Measurements from ENCODE around the gene GRPEL1. TPM values are rescaled to one million over a fixed set of nuclear protein-coding genes. Genes with fewer than 3 reads are reported as not detected.
A peak's percentile ranks its signal among the peaks of the same experiment; 100 is the strongest.

Gene GRPEL1
- total and polyA plus RNA-seq, 2 of the 8 experiments (the other 6 are each of a cell fraction or from before 2014, with no cell fraction given) = 13.5 to 39.9 TPM

DNA sequence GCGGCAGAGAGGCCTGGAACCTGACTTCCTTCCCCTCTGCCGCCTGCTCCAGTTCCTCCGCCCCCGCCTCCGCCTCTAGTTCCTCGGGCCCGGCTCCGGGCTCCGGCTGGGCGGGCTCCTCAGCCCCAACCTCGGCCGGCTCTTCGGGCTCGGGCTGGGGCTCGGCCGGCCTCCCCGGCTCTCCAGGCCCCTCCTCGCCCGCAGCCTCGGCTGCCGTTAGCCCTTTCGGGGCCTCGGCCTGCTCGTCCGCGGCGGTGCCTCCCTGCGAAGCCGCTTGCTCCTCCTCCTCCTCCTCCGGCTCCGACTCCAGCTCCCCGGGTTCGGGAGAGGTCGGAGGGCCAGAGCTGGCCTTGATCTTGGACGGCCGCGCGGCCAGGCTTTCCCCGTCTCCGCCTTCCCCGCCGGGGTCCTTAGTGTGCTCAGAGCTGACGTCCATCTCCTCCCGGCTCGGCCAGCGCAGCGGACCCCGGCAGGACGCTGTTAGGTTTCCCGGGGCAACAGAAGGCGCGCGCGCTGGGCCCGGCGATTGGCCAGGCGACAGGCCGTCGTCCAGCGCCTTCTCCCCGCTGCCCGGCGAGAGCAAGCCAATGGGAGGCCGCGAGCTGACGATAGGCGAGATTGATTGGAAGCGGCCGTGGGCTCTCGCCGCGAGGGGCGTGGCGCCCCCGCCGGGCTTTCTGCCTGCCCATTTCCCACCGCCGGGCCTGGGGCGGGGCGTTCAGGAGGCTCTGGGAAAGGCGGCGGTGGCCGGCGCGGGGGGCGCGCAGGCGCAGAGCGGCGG lies 25.2 kb downstream of the GRPEL1 start:
- POLR2A ChIA-PET (ENCODE audit: partially characterized antibody) = interaction anchor here (0.7 to 5.5 kb wide), 6 partner anchors 15 to 55 kb away, joined by 3 to 36 read pairs (median 4); partner anchors contain the start of gene GRPEL1
- H3K27me3 ChIP-seq (replicated peaks in 1 of 4; ENCODE audit: control insufficient read depth in 3 of 4, extremely low read depth in 1 of 4, insufficient read depth in 3 of 4, low read length in 3 of 4) = peaks cover 11 to 29% (median 20%) of the 10 kb centered on the region in 4 experiments
- H3K9me3 ChIP-seq (ENCODE audit: insufficient read depth in 2 of 2, low read depth in 1 of 2, low read length in 1 of 2) = no peaks in the 10 kb centered on the region
- TF ChIP-seq HDAC2 (IDR thresholded peaks at IDR 0.05; ENCODE audit: borderline replicate concordance in 1 of 2, low read depth in 2 of 2, low read length in 2 of 2) (0 out of 4 replicates have a peak, but pooled peaks of 1 of the 2 experiments have one; percentile 30), KDM4A (IDR thresholded peaks at IDR 0.05; ENCODE audit: low read depth, low read length, severe bottlenecking) (peak; percentile 65), TBP (IDR thresholded peaks at IDR 0.05; ENCODE audit: low read depth, low read length) (no peak), TCF12 (IDR thresholded peaks at IDR 0.05; ENCODE audit: low read depth, low read length) (no peak), E2F6 (IDR thresholded peaks at IDR 0.05) (peak; percentile 78), NRF1 (IDR thresholded peaks at IDR 0.05; ENCODE audit: low read depth, low read length) (peak; percentile 72), EGR1 (IDR thresholded peaks at IDR 0.05; ENCODE audit: borderline replicate concordance, low read depth, low read length) (peak; percentile 59; the same call in 1 of the 2 replicates), CREB1 (IDR thresholded peaks at IDR 0.05) (peak; percentile 59), SIN3A (conservative IDR thresholded peaks at IDR 0.05 in 1 of 2, IDR thresholded peaks at IDR 0.05 in 1 of 2; ENCODE audit: low read depth in 1 of 2, low read length in 2 of 2) (peak; percentile 84 to 98; a peak in 3 of 4 replicates), CBX5 (IDR thresholded peaks at IDR 0.05; ENCODE audit: low read depth, low read length) (no peak)

More for the DNA sequence above, 25.2 kb downstream of the GRPEL1 start:
- H3K23me2 ChIP-seq (ENCODE audit: low read depth, low read length) = peaks cover 13% of the 10 kb centered on the region; the same call in 1 of the 2 replicates
- H3K4ac ChIP-seq (replicated peaks; ENCODE audit: insufficient read length, low read depth, low read length) = no peak overlapping the region
- no peak overlapping the region for H2BK12ac ChIP-seq (ENCODE audit: low read depth, low read length)
- H3K4me2 ChIP-seq (ENCODE audit: insufficient read depth in 1 of 2, low read depth in 2 of 2, low read length in 2 of 2) = peak overlapping the region; percentile 71 to 98
- H2BK20ac ChIP-seq (ENCODE audit: low read length) = no peak overlapping the region
- H4K8ac ChIP-seq (ENCODE audit: extremely low read depth, insufficient read depth, low read length) = peak overlapping the region; percentile 51
- no peak for FAIRE-seq
- no peak overlapping the region for H2BK5ac ChIP-seq (ENCODE audit: low read depth, low read length)
- WGBS, 2 experiments (ENCODE audit: extremely low coverage in 1 of 2, insufficient coverage in 1 of 2, insufficient read length in 1 of 2, insufficient replicate concordance in 2 of 2, low coverage in 1 of 2, low lambda C conversion rate in 2 of 2, missing lambda C conversion rate in 1 of 2) = 2% methylated on average over 53 of the region's 90 CpGs; no CpG with 5 or more reads in 1 of the 2 experiments
- peak overlapping the region in 1 of 4 experiments; percentile 95; a peak in 1 of 7 replicates for H3K9ac ChIP-seq (replicated peaks in 1 of 4; ENCODE audit: extremely low read depth in 1 of 4, low read depth in 3 of 4, low read length in 3 of 4)
- H4K20me1 ChIP-seq (replicated peaks in 1 of 2; ENCODE audit: control insufficient read depth in 1 of 2, insufficient read depth in 2 of 2, low read length in 2 of 2) = peaks cover 3 to 31% of the 10 kb centered on the region in 2 experiments
- H2BK15ac ChIP-seq (ENCODE audit: low read length) = no peak overlapping the region
- no peak overlapping the region for H2BK120ac ChIP-seq (replicated peaks; ENCODE audit: low read depth, low read length)
- H3K4me1 ChIP-seq (replicated peaks in 1 of 4; ENCODE audit: control insufficient read depth in 3 of 4, insufficient read depth in 4 of 4, low read length in 3 of 4) = peaks cover 0 to 14% (median 8%) of the 10 kb centered on the region in 4 experiments; a peak in 5 of 7 replicates
- H3K14ac ChIP-seq (ENCODE audit: insufficient read length) = no peak overlapping the region
- no peak overlapping the region for H3K18ac ChIP-seq (ENCODE audit: extremely low read depth, low read length)
- H3K79me2 ChIP-seq (ENCODE audit: control insufficient read depth in 1 of 2, insufficient read depth in 2 of 2, low read length in 2 of 2) = peaks cover 3 to 39% of the 10 kb centered on the region in 2 experiments; a peak in 3 of 4 replicates
- peaks cover 28% of the 10 kb centered on the region for H3K79me1 ChIP-seq (ENCODE audit: low read depth, low read length)
- no peak overlapping the region for H3K23ac ChIP-seq (ENCODE audit: insufficient read length)
- no peak overlapping the region for H4K91ac ChIP-seq (replicated peaks; ENCODE audit: insufficient read length, low read length)
- CTCF ChIA-PET (ENCODE audit: partially characterized antibody) = interaction anchor here (0.8 to 9.7 kb wide), 12 partner anchors 8 to 272 kb away, joined by 3 to 108 read pairs (median 4); partner anchors contain the start of gene GRPEL1
- no peaks in the 10 kb centered on the region for H3K36me3 ChIP-seq (ENCODE audit: control insufficient read depth in 2 of 4, insufficient read depth in 4 of 4, low read length in 3 of 4)
- peak overlapping the region; percentile 24; the same call in 1 of the 2 replicates for H2AFZ ChIP-seq (ENCODE audit: low read length)
- no peak overlapping the region for H3K27ac ChIP-seq (ENCODE audit: low read depth, low read length)
- DNase-seq (ENCODE audit: low read depth in 1 of 2, low spot score in 2 of 2) = peak; percentile 92 to 96
- H4K5ac ChIP-seq (ENCODE audit: insufficient read length, low read depth, low read length) = no peak overlapping the region
- no peak overlapping the region for H2AK5ac ChIP-seq (ENCODE audit: low read depth, low read length)
- no peak overlapping the region for H3K56ac ChIP-seq (replicated peaks; ENCODE audit: insufficient read length, low read depth, low read length)
- peak overlapping the region; percentile 27 to 78 (median 66) for H3K4me3 ChIP-seq (ENCODE audit: extremely low read depth in 1 of 4, insufficient read depth in 2 of 4, low read depth in 3 of 4, low read length in 4 of 4)
